ENCODE data around the gene PPARD.

DNA sequence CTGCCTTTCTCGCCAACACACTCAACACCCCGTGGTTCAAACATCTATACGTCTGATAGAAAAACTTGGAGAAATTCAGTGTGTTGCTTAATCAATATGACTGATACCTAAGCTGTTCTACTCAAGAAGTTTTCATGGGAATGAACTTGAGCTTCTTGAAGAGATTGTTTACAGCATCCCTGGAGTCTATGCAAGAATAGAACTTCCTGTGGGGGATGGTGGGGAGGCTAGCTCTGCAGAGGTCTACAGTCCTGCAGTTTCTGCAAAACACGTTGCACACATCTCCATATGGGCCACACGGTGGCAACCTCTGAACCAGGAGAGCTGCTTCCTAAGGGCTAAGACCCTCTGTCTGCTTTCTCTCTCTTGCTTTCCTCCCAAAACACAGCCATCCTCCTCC is 77.1 kb downstream of the PPARD start:
- no peak for TF ChIP-seq POLR2AphosphoS5 (IDR thresholded peaks at IDR 0.05)
- TF ChIP-seq, protein P1, sequence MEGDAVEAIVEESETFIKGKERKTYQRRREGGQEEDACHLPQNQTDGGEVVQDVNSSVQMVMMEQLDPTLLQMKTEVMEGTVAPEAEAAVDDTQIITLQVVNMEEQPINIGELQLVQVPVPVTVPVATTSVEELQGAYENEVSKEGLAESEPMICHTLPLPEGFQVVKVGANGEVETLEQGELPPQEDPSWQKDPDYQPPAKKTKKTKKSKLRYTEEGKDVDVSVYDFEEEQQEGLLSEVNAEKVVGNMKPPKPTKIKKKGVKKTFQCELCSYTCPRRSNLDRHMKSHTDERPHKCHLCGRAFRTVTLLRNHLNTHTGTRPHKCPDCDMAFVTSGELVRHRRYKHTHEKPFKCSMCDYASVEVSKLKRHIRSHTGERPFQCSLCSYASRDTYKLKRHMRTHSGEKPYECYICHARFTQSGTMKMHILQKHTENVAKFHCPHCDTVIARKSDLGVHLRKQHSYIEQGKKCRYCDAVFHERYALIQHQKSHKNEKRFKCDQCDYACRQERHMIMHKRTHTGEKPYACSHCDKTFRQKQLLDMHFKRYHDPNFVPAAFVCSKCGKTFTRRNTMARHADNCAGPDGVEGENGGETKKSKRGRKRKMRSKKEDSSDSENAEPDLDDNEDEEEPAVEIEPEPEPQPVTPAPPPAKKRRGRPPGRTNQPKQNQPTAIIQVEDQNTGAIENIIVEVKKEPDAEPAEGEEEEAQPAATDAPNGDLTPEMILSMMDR (IDR thresholded peaks at IDR 0.05; ENCODE audit: poor library complexity, severe bottlenecking), result no peak
- TF ChIP-seq EZH2 (IDR thresholded peaks at IDR 0.05; ENCODE audit: borderline replicate concordance, insufficient read depth, low read length, poor library complexity, severe bottlenecking), result no peak
- no peak for TF ChIP-seq EP300 (conservative IDR thresholded peaks at IDR 0.05; ENCODE audit: poor library complexity, severe bottlenecking)
- TF ChIP-seq RAD21 (conservative IDR thresholded peaks at IDR 0.05), result no peak
- no peak for TF ChIP-seq MXI1 (conservative IDR thresholded peaks at IDR 0.05; ENCODE audit: poor library complexity, severe bottlenecking)
- TF ChIP-seq, protein P2, sequence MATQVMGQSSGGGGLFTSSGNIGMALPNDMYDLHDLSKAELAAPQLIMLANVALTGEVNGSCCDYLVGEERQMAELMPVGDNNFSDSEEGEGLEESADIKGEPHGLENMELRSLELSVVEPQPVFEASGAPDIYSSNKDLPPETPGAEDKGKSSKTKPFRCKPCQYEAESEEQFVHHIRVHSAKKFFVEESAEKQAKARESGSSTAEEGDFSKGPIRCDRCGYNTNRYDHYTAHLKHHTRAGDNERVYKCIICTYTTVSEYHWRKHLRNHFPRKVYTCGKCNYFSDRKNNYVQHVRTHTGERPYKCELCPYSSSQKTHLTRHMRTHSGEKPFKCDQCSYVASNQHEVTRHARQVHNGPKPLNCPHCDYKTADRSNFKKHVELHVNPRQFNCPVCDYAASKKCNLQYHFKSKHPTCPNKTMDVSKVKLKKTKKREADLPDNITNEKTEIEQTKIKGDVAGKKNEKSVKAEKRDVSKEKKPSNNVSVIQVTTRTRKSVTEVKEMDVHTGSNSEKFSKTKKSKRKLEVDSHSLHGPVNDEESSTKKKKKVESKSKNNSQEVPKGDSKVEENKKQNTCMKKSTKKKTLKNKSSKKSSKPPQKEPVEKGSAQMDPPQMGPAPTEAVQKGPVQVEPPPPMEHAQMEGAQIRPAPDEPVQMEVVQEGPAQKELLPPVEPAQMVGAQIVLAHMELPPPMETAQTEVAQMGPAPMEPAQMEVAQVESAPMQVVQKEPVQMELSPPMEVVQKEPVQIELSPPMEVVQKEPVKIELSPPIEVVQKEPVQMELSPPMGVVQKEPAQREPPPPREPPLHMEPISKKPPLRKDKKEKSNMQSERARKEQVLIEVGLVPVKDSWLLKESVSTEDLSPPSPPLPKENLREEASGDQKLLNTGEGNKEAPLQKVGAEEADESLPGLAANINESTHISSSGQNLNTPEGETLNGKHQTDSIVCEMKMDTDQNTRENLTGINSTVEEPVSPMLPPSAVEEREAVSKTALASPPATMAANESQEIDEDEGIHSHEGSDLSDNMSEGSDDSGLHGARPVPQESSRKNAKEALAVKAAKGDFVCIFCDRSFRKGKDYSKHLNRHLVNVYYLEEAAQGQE (IDR thresholded peaks at IDR 0.05; ENCODE audit: borderline replicate concordance), result no peak
- TF ChIP-seq TAF1 (IDR thresholded peaks at IDR 0.05; ENCODE audit: low read depth), result no peak
- no peak for TF ChIP-seq SMC3 (conservative IDR thresholded peaks at IDR 0.05; ENCODE audit: poor library complexity)

All from neural cell (in vitro differentiated cells).